Subcutaneous adipose tissue (tissue), 4 donors: Measurements from ENCODE around the gene QSOX2. TPM values are rescaled to one million over a fixed set of nuclear protein-coding genes. Genes with fewer than 3 reads are reported as not detected.

ENCODE experiments used
- CTCF ChIP-seq: fragments of 450-650 bp; IDR thresholded peaks from one replicate; pipeline ENCODE4 v1.5.1; 2016; ENCODE audit warnings: low read depth, mild to moderate bottlenecking, control low read depth, antibody characterized with exemption, moderate library complexity
- total RNA-seq, 4 donors: library from RNA; depleted of rRNA; stranded (reverse); fragments of >200 nt; gene quantifications; one replicate each; pipeline ENCODE4 v1.1.0, GENCODE V29; 2016

Gene QSOX2
- total RNA-seq, 4 donors from 2014 or later = 3.7 to 5.3 (median 4.5) TPM

DNA sequence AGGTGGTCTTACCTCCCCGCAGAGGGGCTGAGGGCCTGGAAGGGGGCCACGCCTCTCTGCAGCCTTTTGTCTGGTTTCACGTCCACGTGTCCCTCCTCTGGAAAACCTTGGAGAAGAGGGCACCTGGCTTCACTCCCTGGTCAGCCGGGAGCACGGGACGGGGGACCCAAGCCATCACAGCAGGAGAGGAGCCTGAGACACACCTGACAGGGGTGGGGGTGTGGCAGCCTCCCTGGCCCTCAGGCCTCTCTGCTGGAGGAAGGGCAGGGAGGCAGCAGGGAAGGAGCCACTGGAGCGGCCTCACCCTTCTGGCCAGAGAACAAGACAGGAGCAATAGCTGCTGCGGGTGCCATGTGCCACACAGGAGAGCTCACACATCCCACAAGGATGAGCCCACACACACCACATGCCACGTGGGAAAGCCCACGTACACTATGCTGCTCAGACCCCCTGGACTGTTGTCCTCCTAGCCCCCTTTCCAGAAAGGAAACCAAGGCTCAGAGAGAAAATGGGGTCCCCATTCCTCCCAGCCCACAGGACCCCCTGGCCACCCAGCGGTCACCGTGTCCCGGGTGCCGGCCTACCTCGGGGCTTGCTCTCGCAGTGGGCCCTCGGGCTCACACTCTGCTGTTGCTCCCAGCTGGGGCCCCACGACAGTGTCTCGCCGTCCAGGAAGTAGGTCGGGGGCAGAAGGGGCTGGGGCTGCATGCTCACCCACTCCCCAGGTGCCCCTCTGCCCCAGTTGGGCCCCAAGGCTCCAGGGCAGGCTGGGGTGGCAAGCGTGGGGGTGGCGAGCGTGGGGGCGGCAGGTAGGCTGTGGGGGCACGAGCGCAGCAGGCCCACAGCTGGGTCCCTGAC lies 40.1 kb upstream of the QSOX2 start:
- TF ChIP-seq CTCF = no peak

DNA sequence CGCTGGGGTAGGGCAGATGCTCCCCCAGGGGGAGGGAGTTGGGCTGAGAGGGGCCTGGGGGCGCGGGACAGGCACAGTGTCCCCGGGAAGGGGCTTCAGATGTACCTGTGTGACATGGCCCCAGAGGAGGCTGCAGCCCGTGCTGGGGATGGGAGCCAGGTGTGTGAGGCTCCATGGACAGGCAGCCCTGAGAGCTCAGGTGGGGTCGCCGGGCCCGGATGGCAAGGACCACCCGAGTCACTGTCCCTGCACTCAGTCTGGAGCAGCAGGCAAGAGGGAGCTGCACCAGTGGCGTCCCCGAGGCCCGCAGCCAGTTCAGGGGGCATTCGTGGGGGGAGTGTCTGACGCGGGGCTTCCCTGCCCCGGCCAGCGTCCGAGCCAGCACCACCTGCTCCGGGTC lies 39.3 kb upstream of the QSOX2 start:
- TF ChIP-seq CTCF = no peak

DNA sequence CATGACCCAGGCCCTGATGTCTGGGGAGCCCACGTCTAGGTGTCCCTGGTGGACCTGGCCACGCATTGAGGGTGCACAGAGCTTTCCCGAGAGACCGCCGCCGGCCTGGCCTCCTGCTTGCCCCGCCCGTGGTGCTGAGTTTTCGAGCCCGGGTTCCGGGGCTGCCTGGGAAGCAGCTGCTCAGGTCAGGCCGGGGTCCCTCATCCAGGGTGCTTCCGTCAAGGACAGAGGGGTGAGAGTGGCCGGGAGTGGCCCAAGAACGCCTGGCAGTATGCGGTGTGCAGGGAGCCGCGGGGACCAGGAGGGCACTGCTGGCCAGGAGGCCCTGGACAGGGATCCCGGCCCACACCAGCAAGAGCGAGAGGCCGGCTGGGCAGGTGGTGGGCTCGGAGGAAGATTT lies 38.7 kb upstream of the QSOX2 start:
- no peak for TF ChIP-seq CTCF

GRCh38 chr9:136283291-136284235 lies 38.0 kb upstream of the QSOX2 start:
- no peak for TF ChIP-seq CTCF

- no peak for TF ChIP-seq CTCF
These were observed 36.8 kb upstream of the QSOX2 start for GRCh38 chr9:136282272-136282861.

GRCh38 chr9:136281421-136282271 lies 36.0 kb upstream of the QSOX2 start:
- no peak for TF ChIP-seq CTCF
